ENCODE results near the gene FADS2.

DNA sequence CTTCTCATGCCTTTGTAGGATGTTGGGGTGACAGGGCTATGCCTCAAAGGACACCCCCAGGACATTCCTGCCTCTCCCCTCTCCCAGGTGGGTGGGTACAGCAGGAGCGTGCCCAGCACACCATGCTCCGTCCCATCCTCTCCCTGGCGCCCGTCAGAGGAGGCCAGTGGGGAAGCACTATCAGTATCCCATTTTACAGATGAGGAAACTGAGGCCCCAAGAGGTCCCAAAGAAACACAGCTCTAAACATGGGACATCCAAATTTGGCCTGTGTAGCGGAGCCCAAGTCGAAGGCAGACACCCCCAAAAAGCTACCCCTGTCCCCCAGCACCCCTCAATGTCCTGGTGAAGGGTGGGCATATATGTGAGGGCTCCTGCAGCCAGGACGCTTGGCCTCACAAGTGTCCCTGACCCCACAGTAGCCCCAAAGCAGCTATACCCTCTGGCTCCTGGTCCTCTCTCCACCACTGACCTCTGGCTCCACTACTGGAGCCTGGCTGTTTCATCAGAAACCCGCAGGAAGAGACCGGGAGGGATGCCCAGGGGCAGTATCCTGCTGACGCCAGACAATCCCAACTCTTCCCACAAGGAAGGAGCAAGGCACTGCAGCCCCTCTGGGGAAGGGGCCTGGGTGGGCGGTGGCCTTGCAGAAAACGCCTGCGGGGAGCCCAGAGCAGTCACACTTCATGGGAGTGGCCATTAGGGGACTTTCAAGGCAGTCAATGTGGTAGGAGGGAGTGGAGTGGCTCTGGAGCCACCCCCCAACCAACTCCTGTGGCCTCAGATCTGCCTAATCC lies 57.9 kb downstream of the FADS2 start:
- TF ChIP-seq, protein P1, sequence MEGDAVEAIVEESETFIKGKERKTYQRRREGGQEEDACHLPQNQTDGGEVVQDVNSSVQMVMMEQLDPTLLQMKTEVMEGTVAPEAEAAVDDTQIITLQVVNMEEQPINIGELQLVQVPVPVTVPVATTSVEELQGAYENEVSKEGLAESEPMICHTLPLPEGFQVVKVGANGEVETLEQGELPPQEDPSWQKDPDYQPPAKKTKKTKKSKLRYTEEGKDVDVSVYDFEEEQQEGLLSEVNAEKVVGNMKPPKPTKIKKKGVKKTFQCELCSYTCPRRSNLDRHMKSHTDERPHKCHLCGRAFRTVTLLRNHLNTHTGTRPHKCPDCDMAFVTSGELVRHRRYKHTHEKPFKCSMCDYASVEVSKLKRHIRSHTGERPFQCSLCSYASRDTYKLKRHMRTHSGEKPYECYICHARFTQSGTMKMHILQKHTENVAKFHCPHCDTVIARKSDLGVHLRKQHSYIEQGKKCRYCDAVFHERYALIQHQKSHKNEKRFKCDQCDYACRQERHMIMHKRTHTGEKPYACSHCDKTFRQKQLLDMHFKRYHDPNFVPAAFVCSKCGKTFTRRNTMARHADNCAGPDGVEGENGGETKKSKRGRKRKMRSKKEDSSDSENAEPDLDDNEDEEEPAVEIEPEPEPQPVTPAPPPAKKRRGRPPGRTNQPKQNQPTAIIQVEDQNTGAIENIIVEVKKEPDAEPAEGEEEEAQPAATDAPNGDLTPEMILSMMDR (IDR thresholded peaks at IDR 0.05), result no peak
- TF ChIP-seq POLR2AphosphoS5 (IDR thresholded peaks at IDR 0.05) (no peak), EP300 (IDR thresholded peaks at IDR 0.05) (no peak), POLR2A (IDR thresholded peaks at IDR 0.05) (no peak)
